HG02610 (cell line): Measurements from ENCODE around the gene TMEM126B.

ENCODE experiments used
- ATAC-seq: cut with Tn5 transposase; IDR thresholded peaks from one replicate; pipeline ENCODE4 v1.9.1; 2021; ENCODE audit warnings: mild to moderate bottlenecking, moderate library complexity; ENCODE audit not compliant: unreplicated experiment

TMEM126B gene

DNA sequence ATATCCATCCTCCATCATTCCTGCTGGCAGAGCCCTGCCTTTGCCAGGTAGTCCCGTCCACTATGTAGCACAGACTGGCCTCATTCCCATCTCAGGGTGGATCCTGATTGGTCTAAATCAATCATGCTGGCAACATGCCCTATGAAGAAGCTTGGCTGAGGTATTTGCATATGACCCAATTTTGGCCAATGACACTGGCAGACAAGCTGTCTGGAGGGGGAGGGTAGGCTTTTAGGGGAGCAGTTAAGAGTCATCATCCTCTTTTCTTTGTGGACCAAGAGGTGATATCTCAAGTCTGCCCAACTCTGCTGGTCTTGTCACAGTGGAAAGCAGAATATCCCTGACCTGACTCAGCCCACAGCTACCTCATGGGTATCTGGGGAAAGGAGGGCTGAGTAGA, 52.5 kb downstream of the TMEM126B start:
- no peak for ATAC-seq

DNA sequence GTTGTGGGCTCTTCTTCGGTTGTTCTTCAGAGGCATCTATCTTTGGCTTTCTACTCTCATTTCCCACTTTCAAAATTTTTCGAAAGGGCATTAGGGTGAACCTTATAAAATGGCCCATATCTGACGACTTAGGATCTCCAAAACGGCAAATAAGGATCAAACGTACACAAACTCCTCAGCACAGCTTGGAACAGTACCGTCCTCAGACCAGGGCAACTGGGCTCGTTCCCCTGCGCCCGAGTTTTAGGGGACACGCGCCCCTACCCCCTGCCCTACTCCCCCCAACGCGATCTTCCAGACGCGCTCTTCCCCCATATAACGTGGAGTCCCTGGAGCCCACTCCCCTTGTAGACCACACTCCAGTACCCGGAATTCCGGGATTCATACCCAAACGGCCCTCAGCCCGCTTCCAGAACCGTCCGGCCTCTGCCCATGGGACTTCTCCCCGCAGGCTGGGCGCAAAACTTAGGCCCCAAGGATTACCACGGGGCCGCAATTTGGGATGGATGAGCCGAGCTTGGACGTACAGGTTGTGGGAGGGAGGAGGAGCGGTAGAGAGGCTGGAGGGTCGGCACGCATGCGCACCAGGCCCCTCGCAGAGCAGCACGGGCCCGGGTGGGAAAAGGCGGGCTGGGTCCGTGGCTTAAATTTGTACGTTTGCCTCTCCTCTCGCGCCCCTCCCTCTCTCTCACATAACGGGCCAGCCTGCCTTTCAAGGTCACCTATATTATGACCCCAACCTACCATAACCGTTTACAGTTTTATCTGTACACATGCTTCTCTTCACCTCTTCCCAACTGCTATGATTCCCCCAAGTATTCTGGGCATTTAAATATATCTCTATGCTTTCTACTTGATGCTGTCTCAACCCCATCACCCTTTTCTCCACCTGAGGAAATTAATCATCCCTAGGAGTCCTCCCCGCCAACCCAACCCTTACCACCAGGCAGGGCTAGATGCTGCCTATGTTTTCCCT, 54.2 kb downstream of the TMEM126B start:
- ATAC-seq: peak; percentile 76

DNA sequence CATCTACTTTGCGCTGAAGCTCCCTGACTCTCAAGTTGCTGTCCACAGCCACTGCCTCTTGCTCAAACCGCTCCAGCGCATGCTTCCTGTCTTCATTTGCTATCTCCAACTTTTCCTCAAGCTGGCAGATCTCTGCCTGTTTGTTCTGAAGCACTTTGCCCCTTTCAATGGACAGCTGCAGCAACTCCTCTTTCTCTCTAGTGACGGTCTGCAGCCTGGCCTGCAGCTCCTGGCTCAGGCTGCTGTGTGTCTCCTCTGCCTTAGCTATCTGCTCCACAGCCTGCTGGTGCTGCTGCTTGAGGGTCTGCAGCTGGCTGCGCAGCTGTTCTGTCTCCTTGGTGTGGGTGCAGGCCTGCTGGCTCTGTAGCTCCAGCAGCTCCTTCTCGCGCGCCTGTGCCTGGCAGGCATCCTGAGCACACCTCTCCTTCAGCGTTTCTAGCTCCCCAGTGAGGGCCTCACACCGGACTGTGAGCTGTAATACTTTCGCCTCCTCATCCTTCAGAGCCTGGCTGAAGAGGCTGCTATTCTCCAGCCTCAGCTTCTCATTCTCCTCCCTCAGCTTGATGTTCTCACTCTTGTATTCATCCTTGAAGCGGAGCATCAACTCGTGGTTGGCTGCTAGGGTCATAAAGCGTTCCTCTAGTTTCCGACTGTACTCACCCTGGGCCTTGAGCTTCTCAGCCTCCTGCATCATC, 56.9 kb downstream of the TMEM126B start:
- ATAC-seq: no peak

DNA sequence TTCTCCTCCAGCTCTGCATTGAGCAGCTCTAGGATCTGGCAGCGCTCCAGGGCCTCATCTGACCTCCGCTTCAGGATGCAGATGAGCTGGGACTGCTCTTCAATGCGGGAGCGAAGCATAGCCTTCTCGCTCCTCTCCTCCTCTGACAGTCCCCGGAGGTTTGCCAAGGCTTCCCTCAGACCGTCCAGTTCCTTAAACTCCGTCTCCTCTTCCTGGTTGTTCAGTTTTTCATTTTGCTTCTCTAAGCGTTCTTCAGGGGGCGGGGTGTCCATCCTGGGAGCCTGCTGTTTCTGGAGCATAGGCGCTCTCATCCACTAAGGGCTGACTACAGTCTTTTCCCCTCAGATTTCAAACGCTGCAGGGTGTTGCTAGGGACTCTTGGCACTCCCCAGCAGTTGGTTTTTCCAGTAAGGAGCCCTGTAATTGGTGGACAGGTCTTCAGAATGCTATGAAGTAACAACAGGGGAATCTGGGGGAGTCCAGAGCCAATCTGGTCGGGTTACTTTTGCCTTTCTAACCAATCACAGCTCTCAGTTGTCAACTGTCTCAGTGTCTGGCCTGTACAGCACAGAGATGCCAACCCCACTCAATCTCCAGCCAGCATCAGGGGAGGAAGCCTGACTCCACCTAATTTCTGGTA, 57.5 kb downstream of the TMEM126B start, which contains the start of gene CCDC89:
Gene CCDC89, minus strand, starts transcription at position 376 of the 640 bp plus-strand sequence. Its CDS starts 65 bp downstream, at position 311.
- no peak for ATAC-seq
